Rectal smooth muscle tissue (tissue), 1 donor: ENCODE data around the gene TMEM134.

Experiments used
- H3K27ac ChIP-seq: one replicate; pipeline ENCODE4 v1.7.0; 2013; ENCODE audit warnings: low read depth, low read length, inconsistent platforms
- H3K27me3 ChIP-seq: one replicate; pipeline ENCODE4 v1.7.0; 2013; ENCODE audit warnings: low read length; ENCODE audit not compliant: control insufficient read depth, insufficient read depth
- H3K36me3 ChIP-seq: one replicate; pipeline ENCODE4 v1.7.0; 2013; ENCODE audit warnings: low read length; ENCODE audit not compliant: control insufficient read depth, insufficient read depth
- H3K4me1 ChIP-seq: one replicate; pipeline ENCODE4 v1.7.0; 2013; ENCODE audit warnings: low read length; ENCODE audit not compliant: control insufficient read depth, insufficient read depth
- H3K4me3 ChIP-seq: one replicate; pipeline ENCODE4 v1.7.0; 2013; ENCODE audit warnings: low read length
- H3K9ac ChIP-seq: one replicate; pipeline ENCODE4 v1.7.0; 2013; ENCODE audit warnings: low read length

TMEM134 gene

GRCh38 chr11:67411785-67412152, 57.3 kb downstream of the TMEM134 start:
- Histone ChIP-seq H3K9ac (no peak overlapping the region), H3K4me3 (no peak overlapping the region), H3K27ac (no peak overlapping the region), H3K27me3 (peaks cover 16% of the 10 kb centered on the region), H3K36me3 (no peaks in the 10 kb centered on the region), H3K4me1 (no peaks in the 10 kb centered on the region)
